Measurements from ENCODE around the gene USH2A.
A peak's percentile ranks its signal among the peaks of the same experiment; 100 is the strongest.

The USH2A gene

DNA sequence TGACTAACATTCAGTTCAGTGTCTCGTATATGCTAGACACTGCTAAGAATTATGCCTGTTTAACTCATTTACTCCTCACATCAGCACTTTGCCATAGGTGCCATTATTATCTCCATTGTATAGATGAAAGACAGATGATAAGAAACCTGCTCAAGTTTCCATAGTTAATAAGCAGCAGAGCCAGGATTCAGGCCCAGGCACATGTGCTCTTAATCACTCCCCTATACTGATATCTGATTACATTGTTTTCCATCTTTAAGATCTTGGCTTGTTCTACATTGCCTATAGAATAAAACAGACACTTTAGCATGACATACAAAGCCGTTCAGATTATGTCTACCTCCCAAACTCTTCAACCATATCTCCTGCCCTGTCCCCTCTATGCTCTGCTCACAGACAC is 30.5 kb upstream of the USH2A start:
- no peaks in the 10 kb centered on the region for H4K20me1 ChIP-seq (ENCODE audit: insufficient read depth, low read length)
- no peaks in the 10 kb centered on the region for H3K79me2 ChIP-seq (ENCODE audit: low read length)
- H3F3A ChIP-seq (ENCODE audit: insufficient read depth, low read length): no peaks in the 10 kb centered on the region

GRCh38 chr1:216450227-216450626 is 27.0 kb upstream of the USH2A start:
- no peaks in the 10 kb centered on the region for H3K9me3 ChIP-seq (replicated peaks; ENCODE audit: insufficient read depth, low read length)
- no peaks in the 10 kb centered on the region for H3K4me1 ChIP-seq (ENCODE audit: low read length)
- no peak for TF ChIP-seq EZH2phosphoT487 (IDR thresholded peaks at IDR 0.05; ENCODE audit: low read length)
- no peak for TF ChIP-seq EZH2 (optimal IDR thresholded peaks at IDR 0.05; ENCODE audit: low read depth, low read length)
- TF ChIP-seq, protein P1, sequence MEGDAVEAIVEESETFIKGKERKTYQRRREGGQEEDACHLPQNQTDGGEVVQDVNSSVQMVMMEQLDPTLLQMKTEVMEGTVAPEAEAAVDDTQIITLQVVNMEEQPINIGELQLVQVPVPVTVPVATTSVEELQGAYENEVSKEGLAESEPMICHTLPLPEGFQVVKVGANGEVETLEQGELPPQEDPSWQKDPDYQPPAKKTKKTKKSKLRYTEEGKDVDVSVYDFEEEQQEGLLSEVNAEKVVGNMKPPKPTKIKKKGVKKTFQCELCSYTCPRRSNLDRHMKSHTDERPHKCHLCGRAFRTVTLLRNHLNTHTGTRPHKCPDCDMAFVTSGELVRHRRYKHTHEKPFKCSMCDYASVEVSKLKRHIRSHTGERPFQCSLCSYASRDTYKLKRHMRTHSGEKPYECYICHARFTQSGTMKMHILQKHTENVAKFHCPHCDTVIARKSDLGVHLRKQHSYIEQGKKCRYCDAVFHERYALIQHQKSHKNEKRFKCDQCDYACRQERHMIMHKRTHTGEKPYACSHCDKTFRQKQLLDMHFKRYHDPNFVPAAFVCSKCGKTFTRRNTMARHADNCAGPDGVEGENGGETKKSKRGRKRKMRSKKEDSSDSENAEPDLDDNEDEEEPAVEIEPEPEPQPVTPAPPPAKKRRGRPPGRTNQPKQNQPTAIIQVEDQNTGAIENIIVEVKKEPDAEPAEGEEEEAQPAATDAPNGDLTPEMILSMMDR (IDR thresholded peaks at IDR 0.05; ENCODE audit: low read length): no peak
- H3K36me3 ChIP-seq (replicated peaks; ENCODE audit: insufficient read depth, low read length): no peaks in the 10 kb centered on the region
- H3K27me3 ChIP-seq (replicated peaks; ENCODE audit: insufficient read depth, low read length): no peaks in the 10 kb centered on the region
- H3K79me2 ChIP-seq (ENCODE audit: low read length): no peaks in the 10 kb centered on the region
- peak; percentile 1 for DNase-seq
- no peak overlapping the region for H3K27ac ChIP-seq (ENCODE audit: low read length)
- H2AFZ ChIP-seq (ENCODE audit: low read length): no peak overlapping the region
- H3F3A ChIP-seq (ENCODE audit: insufficient read depth, low read length): no peaks in the 10 kb centered on the region
- H4K20me1 ChIP-seq (ENCODE audit: insufficient read depth, low read length): no peaks in the 10 kb centered on the region
- H3K4me3 ChIP-seq (ENCODE audit: low read length): no peak overlapping the region
- no peak overlapping the region for H3K4me2 ChIP-seq (ENCODE audit: low read depth, low read length)
- no peaks in the 10 kb centered on the region for H3K9me2 ChIP-seq (replicated peaks; ENCODE audit: insufficient read depth, low read length)
- no peak overlapping the region for H3K9ac ChIP-seq (ENCODE audit: low read length)

More for the DNA sequence above, 30.5 kb upstream of the USH2A start:
- TF ChIP-seq EZH2phosphoT487 (IDR thresholded peaks at IDR 0.05; ENCODE audit: low read length) (no peak), EZH2 (optimal IDR thresholded peaks at IDR 0.05; ENCODE audit: low read depth, low read length) (no peak)
- TF ChIP-seq, protein P1 (IDR thresholded peaks at IDR 0.05; ENCODE audit: low read length): no peak
- H3K27me3 ChIP-seq (replicated peaks; ENCODE audit: insufficient read depth, low read length): no peaks in the 10 kb centered on the region
- H3K9me2 ChIP-seq (replicated peaks; ENCODE audit: insufficient read depth, low read length): no peaks in the 10 kb centered on the region
- no peak overlapping the region for H3K9ac ChIP-seq (ENCODE audit: low read length)
- H3K9me3 ChIP-seq (replicated peaks; ENCODE audit: insufficient read depth, low read length): no peaks in the 10 kb centered on the region
- no peak overlapping the region for H3K4me3 ChIP-seq (ENCODE audit: low read length)
- H3K4me2 ChIP-seq (ENCODE audit: low read depth, low read length): no peak overlapping the region
- H3K4me1 ChIP-seq (ENCODE audit: low read length): no peaks in the 10 kb centered on the region
- DNase-seq: no peak
- H3K27ac ChIP-seq (ENCODE audit: low read length): no peak overlapping the region
- H2AFZ ChIP-seq (ENCODE audit: low read length): no peak overlapping the region
- no peaks in the 10 kb centered on the region for H3K36me3 ChIP-seq (replicated peaks; ENCODE audit: insufficient read depth, low read length)

DNA sequence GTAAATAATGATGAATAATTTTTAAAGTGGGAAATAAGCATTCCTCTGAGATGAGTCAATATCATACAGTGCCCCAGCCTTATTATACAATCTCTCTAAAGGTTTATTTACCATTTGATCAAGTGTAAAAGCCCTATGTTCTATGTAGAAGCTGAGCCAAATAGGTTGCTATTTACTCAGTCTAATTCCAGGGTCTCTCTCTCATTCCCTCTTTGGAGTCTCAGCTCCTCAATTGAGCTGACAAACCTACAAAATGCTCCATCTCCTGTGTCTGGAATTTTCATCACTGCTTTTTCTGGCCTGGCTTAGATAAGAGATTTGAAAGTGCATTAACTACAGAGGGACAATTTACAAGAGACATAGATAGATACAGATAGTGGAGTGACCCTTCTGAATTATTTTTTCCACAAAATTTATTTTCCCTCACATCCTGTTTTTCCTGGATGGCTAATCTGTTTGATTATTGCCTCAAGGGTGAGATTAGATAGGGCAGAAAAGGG is 24.8 kb upstream of the USH2A start:
- H2AFZ ChIP-seq (ENCODE audit: low read length): no peak overlapping the region

DNA sequence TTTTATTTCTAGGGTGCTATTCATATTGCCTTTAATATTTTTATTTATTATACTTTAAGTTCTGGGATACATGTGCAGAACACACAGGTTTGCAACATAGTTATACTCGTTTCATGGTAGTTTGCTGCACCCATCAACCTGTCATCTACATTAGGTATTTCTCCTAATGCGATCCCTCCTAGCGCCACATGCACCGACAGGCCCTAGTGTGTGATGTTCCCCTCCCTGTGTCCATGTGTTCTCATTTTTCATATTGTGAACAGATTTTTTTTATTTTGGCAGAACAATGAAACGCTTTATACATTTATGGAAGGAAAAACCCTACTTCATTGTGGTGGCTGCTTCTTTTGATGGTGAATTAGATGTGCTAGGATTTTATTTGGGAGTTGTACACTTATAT is 14.4 kb upstream of the USH2A start:
- Histone ChIP-seq H3K9ac (ENCODE audit: low read length) (no peak overlapping the region), H3K27ac (ENCODE audit: low read length) (no peak overlapping the region), H3K36me3 (replicated peaks; ENCODE audit: insufficient read depth, low read length) (no peaks in the 10 kb centered on the region), H3K79me2 (ENCODE audit: low read length) (no peaks in the 10 kb centered on the region), H2AFZ (ENCODE audit: low read length) (no peak overlapping the region), H3K4me2 (ENCODE audit: low read depth, low read length) (no peak overlapping the region), H3K4me3 (ENCODE audit: low read length) (no peak overlapping the region), H3K27me3 (replicated peaks; ENCODE audit: insufficient read depth, low read length) (no peaks in the 10 kb centered on the region), H3K9me3 (replicated peaks; ENCODE audit: insufficient read depth, low read length) (no peaks in the 10 kb centered on the region), H3K4me1 (ENCODE audit: low read length) (no peaks in the 10 kb centered on the region), H3F3A (ENCODE audit: insufficient read depth, low read length) (no peaks in the 10 kb centered on the region), H3K9me2 (replicated peaks; ENCODE audit: insufficient read depth, low read length) (no peaks in the 10 kb centered on the region), H4K20me1 (ENCODE audit: insufficient read depth, low read length) (no peaks in the 10 kb centered on the region)
- no peak for DNase-seq
- TF ChIP-seq EZH2 (optimal IDR thresholded peaks at IDR 0.05; ENCODE audit: low read depth, low read length) (no peak), EZH2phosphoT487 (IDR thresholded peaks at IDR 0.05; ENCODE audit: low read length) (no peak)
- TF ChIP-seq, protein P1 (IDR thresholded peaks at IDR 0.05; ENCODE audit: low read length): no peak

More for the DNA sequence above, 24.8 kb upstream of the USH2A start:
- Histone ChIP-seq H3K27me3 (replicated peaks; ENCODE audit: insufficient read depth, low read length) (no peaks in the 10 kb centered on the region), H3K9me2 (replicated peaks; ENCODE audit: insufficient read depth, low read length) (no peaks in the 10 kb centered on the region), H3K27ac (ENCODE audit: low read length) (no peak overlapping the region), H3K4me3 (ENCODE audit: low read length) (no peak overlapping the region), H3K9me3 (replicated peaks; ENCODE audit: insufficient read depth, low read length) (no peaks in the 10 kb centered on the region), H4K20me1 (ENCODE audit: insufficient read depth, low read length) (no peaks in the 10 kb centered on the region), H3F3A (ENCODE audit: insufficient read depth, low read length) (no peaks in the 10 kb centered on the region), H3K79me2 (ENCODE audit: low read length) (no peaks in the 10 kb centered on the region), H3K36me3 (replicated peaks; ENCODE audit: insufficient read depth, low read length) (no peaks in the 10 kb centered on the region), H3K4me1 (ENCODE audit: low read length) (no peaks in the 10 kb centered on the region), H3K9ac (ENCODE audit: low read length) (no peak overlapping the region), H3K4me2 (ENCODE audit: low read depth, low read length) (no peak overlapping the region)
- DNase-seq: peak; percentile 4
- no peak for TF ChIP-seq EZH2 (optimal IDR thresholded peaks at IDR 0.05; ENCODE audit: low read depth, low read length)
